Astrocyte of the spinal cord (primary cell): Measurements from ENCODE around the gene DCHS1.
"Not testable (repeated sequence)": the region's sequence is repeated elsewhere in the genome, so short reads cannot be mapped to it uniquely, and the experiment has no call there.

Experiments
- DNase-seq: peaks from one replicate; pipeline ENCODE4 v3.0.0; 2011; ENCODE audit warnings: low read depth, low spot score
- H3K4me3 ChIP-seq: 2 replicates; pipeline ENCODE4 v1.5.1; 2011; ENCODE audit warnings: low read depth, mild to moderate bottlenecking, low read length, moderate library complexity
- in situ Hi-C: cut with HindIII; loops from 2 replicates; pipeline ENCODE4 v1.10.0; 2017; ENCODE audit warnings: low sequenced_read_pairs
- TF ChIP-seq, protein P1 (sequence below): IDR thresholded peaks from 2 replicates; pipeline ENCODE4 v1.5.1; 2012; ENCODE audit warnings: low read depth, mild to moderate bottlenecking, low read length, inconsistent platforms

DCHS1 gene, protein sequence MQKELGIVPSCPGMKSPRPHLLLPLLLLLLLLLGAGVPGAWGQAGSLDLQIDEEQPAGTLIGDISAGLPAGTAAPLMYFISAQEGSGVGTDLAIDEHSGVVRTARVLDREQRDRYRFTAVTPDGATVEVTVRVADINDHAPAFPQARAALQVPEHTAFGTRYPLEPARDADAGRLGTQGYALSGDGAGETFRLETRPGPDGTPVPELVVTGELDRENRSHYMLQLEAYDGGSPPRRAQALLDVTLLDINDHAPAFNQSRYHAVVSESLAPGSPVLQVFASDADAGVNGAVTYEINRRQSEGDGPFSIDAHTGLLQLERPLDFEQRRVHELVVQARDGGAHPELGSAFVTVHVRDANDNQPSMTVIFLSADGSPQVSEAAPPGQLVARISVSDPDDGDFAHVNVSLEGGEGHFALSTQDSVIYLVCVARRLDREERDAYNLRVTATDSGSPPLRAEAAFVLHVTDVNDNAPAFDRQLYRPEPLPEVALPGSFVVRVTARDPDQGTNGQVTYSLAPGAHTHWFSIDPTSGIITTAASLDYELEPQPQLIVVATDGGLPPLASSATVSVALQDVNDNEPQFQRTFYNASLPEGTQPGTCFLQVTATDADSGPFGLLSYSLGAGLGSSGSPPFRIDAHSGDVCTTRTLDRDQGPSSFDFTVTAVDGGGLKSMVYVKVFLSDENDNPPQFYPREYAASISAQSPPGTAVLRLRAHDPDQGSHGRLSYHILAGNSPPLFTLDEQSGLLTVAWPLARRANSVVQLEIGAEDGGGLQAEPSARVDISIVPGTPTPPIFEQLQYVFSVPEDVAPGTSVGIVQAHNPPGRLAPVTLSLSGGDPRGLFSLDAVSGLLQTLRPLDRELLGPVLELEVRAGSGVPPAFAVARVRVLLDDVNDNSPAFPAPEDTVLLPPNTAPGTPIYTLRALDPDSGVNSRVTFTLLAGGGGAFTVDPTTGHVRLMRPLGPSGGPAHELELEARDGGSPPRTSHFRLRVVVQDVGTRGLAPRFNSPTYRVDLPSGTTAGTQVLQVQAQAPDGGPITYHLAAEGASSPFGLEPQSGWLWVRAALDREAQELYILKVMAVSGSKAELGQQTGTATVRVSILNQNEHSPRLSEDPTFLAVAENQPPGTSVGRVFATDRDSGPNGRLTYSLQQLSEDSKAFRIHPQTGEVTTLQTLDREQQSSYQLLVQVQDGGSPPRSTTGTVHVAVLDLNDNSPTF (N-terminal part only)

DNA sequence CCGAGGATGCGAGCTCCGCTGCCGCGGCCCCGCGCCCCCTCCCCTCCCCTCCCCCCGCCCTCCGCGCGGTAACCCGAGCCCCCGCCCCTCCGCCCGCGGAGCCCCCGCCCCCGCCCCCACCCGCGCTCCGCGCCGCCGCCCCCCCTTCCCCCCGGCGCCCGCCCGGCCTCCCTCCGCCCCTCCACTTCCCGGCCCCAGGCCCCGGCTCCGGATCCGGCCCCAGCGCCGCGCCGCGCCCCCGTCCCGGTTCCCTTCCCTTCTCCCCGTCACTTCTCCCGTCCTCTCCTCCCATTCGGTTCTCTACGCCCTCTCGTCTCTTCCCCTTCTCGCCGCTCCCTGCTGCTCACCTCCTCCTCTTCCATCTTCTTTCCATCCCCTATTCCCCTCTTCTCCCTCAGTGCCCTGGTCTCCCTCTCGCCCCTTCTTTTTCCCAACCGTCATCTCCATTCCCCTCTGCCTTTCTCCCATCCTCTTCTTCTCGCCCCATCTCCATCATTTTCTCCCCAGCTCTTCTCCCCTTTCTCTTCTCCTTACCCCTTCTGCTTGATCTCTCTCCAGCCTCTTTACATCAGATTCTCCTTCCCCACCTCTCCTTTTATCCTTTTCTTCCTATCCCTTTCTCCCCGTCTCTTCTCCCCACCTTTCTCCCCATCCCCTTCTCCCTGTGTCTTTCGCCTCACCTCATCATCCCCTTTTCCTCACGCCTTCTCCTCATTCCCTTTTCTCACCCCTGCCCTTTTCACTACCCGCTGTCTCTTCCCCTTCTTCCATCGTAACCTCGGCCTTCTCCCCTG, at the start of gene DCHS1:
Gene DCHS1, minus strand, starts transcription at position 20 of the 794 bp plus-strand sequence. CDS start 14,196 bp downstream, outside the sequence.
- in situ Hi-C loops, result no loop called here

DNA sequence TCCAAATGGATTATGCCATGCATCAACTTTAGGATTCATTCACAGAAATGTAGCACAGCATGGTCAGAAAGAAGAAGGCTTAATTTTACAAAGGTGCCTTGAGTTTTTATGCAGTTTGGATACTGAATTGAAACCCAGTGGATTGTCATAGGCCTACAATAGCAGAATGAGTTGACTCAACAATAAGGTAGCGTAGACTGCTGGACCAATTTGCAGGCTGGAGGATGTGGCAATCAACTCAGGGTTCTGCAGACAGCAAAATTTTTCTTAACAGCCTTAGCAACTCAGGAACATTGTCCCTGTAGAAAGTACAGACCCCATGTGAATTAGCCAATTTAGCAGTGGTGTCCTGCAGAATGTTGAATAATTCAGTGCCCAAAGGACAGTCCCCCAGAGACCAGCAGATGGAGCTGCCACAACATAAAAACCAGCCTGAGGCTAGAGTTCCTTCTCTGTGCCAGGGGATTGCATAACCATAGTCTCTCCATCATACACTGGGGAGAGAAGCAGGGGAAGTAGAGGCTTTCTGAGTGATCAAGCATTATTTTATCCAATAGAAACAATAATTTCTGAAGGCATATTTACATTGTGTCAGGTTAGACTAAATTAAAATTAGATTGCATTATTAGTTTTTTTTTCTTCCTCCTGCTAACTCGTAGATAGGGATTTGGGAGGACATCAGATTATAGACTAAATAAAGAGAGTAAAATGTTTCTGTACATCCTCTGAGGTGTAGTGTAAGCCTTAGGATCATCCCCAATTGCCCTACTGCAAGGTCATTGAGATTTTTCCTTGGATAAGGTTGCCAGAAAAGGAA, 47.8 kb upstream of the DCHS1 start:
- TF ChIP-seq, protein P1, sequence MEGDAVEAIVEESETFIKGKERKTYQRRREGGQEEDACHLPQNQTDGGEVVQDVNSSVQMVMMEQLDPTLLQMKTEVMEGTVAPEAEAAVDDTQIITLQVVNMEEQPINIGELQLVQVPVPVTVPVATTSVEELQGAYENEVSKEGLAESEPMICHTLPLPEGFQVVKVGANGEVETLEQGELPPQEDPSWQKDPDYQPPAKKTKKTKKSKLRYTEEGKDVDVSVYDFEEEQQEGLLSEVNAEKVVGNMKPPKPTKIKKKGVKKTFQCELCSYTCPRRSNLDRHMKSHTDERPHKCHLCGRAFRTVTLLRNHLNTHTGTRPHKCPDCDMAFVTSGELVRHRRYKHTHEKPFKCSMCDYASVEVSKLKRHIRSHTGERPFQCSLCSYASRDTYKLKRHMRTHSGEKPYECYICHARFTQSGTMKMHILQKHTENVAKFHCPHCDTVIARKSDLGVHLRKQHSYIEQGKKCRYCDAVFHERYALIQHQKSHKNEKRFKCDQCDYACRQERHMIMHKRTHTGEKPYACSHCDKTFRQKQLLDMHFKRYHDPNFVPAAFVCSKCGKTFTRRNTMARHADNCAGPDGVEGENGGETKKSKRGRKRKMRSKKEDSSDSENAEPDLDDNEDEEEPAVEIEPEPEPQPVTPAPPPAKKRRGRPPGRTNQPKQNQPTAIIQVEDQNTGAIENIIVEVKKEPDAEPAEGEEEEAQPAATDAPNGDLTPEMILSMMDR, result peak; percentile 73
- no peak overlapping the region for H3K4me3 ChIP-seq
- in situ Hi-C loops, result no loop called here
- peak; percentile 57 for DNase-seq

More for the DNA sequence above, at the start of gene DCHS1:
- TF ChIP-seq, protein P1, result no peak
- DNase-seq, result no peak
- H3K4me3 ChIP-seq, result peak within 1 kb of the TSS; percentile 52

GRCh38 chr11:6701955-6702354, 46.3 kb upstream of the DCHS1 start:
- DNase-seq, H3K4me3 ChIP-seq, in situ Hi-C loops: not testable (repeated sequence)

- TF ChIP-seq, protein P1, result no peak
- in situ Hi-C loops, result no loop called here
- peak; percentile 73 for DNase-seq
- H3K4me3 ChIP-seq, result no peak overlapping the region
Observed at GRCh38 chr11:6695377-6695776, 39.8 kb upstream of the DCHS1 start.

- TF ChIP-seq, protein P1, result no peak
- no peak overlapping the region for H3K4me3 ChIP-seq
- in situ Hi-C loops, result no loop called here
- DNase-seq, result no peak
Observed at GRCh38 chr11:6694229-6694535, 38.6 kb upstream of the DCHS1 start.
